NCI-H774 (cell line): ENCODE data around the gene SUPT7L.
"Not testable (repeated sequence)": the region's sequence is repeated elsewhere in the genome, so short reads cannot be mapped to it uniquely, and the experiment has no call there.

ENCODE experiments used
- DNase-seq: peaks from one replicate; lab custom pipeline; 2025; lab: John Stamatoyannopoulos, UW

The SUPT7L gene

GRCh38 chr2:27638037-27638637 is 25.3 kb downstream of the SUPT7L start:
- DNase-seq, result no peak

GRCh38 chr2:27636766-27637165 is 26.6 kb downstream of the SUPT7L start:
- DNase-seq, result no peak

GRCh38 chr2:27634291-27634690 is 29.1 kb downstream of the SUPT7L start:
- DNase-seq, result no peak

GRCh38 chr2:27630257-27630656 is 33.2 kb downstream of the SUPT7L start:
- DNase-seq, result not testable (repeated sequence)

GRCh38 chr2:27628767-27629709 is 34.4 kb downstream of the SUPT7L start, which contains the start of the genes CCDC121 and GPN1:
CCDC121 (minus strand) TSS chr2:27629012; CDS start chr2:27627799, 1,213 bp downstream.
GPN1 (plus strand) TSS chr2:27629050; CDS start chr2:27629059, 9 bp downstream.
- DNase-seq, result peak; percentile 65

GRCh38 chr2:27627963-27628766 is 35.2 kb downstream of the SUPT7L start:
- no peak for DNase-seq

GRCh38 chr2:27626921-27627320 is 36.5 kb downstream of the SUPT7L start:
- not testable (repeated sequence) for DNase-seq

GRCh38 chr2:27626323-27626722 is 37.1 kb downstream of the SUPT7L start:
- DNase-seq, result not testable (repeated sequence)

- DNase-seq, result no peak
These were observed 38.5 kb downstream of the SUPT7L start for GRCh38 chr2:27624943-27625342.

- DNase-seq, result no peak
These were observed 40.5 kb downstream of the SUPT7L start for GRCh38 chr2:27622921-27623384.

GRCh38 chr2:27621524-27621923 is 41.9 kb downstream of the SUPT7L start:
- DNase-seq, result no peak

GRCh38 chr2:27615316-27615715 is 48.1 kb downstream of the SUPT7L start:
- no peak for DNase-seq

GRCh38 chr2:27613985-27614384 is 49.4 kb downstream of the SUPT7L start:
- no peak for DNase-seq

- DNase-seq, result no peak
These were observed 56.8 kb downstream of the SUPT7L start for GRCh38 chr2:27606611-27607010.
